ENCODE data around the gene LIG1. TPM values are rescaled to one million over a fixed set of nuclear protein-coding genes. Genes with fewer than 3 reads are reported as not detected.

The LIG1 gene
- polyA plus RNA-seq, 3 donors = 2.5 to 11.3 (median 3.6) TPM

DNA sequence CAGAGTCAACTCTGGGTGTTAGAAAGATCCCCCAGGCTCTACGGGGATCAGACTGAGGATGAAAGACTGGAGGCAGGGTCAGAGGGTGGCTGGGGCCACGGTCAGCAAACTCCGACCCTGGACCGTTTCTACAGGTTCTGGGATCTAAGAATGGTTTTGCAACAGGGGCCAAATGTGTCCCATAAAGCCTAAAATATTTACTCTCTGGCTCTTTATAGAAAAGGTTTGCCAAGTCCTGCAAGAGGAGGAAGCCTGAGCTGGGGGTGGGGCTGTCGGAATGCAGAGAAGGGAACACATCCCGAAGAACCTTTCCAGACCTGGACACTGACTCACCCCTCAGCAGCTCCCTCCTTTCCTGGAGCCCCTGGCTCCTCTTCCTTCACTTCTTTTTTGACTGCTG is 20.7 kb downstream of the LIG1 start:
- H3K27me3 ChIP-seq (ENCODE audit: control insufficient read depth in 2 of 2, insufficient read depth in 2 of 2, low read length in 2 of 2) = no peaks in the 10 kb centered on the region
- intact Hi-C loops (cut with micrococcal nuclease) = no loop called here
- H3K9ac ChIP-seq (ENCODE audit: insufficient read depth, low read length, poor library complexity, severe bottlenecking) = no peak overlapping the region
- H4K20me1 ChIP-seq (ENCODE audit: insufficient read depth, low read length) = no peaks in the 10 kb centered on the region
- WGBS (ENCODE audit: insufficient coverage) = 94% methylated on average over 2 of the region's 6 CpGs
- H3K27ac ChIP-seq (ENCODE audit: low read depth in 1 of 2, low read length in 2 of 2) = no peak overlapping the region
- no peak for DNase-seq
- H3K4me2 ChIP-seq (replicated peaks; ENCODE audit: extremely low read depth, low read length, poor library complexity, severe bottlenecking) = no peak overlapping the region
- peaks cover 0 to 2% (median 0%) of the 10 kb centered on the region in 7 donors for H3K9me3 Mint-ChIP-seq
- H2AFZ ChIP-seq (ENCODE audit: insufficient read depth, low read depth, low read length, poor library complexity, severe bottlenecking) = no peak overlapping the region
- H3K27me3 Mint-ChIP-seq (ENCODE audit: low read depth in 3 of 3) = peaks cover 0 to 1% (median 0%) of the 10 kb centered on the region in 3 donors
- no peaks in the 10 kb centered on the region for H3K79me2 ChIP-seq (ENCODE audit: insufficient read depth, low read length)
- peaks cover 31 to 63% of the 10 kb centered on the region in 2 donors for H3K36me3 Mint-ChIP-seq
- no peaks in the 10 kb centered on the region for H3K4me1 Mint-ChIP-seq
- peaks cover 7 to 49% of the 10 kb centered on the region in 2 donors for H3K36me3 ChIP-seq (replicated peaks in 1 of 2; ENCODE audit: control insufficient read depth in 1 of 2, insufficient read depth in 2 of 2, low read length in 2 of 2)
- H3K27ac Mint-ChIP-seq = no peak overlapping the region
- H3K9me3 ChIP-seq (replicated peaks in 1 of 2; ENCODE audit: control insufficient read depth in 1 of 2, insufficient read depth in 1 of 2, low read length in 2 of 2) = no peaks in the 10 kb centered on the region
- TF ChIP-seq, protein P1, sequence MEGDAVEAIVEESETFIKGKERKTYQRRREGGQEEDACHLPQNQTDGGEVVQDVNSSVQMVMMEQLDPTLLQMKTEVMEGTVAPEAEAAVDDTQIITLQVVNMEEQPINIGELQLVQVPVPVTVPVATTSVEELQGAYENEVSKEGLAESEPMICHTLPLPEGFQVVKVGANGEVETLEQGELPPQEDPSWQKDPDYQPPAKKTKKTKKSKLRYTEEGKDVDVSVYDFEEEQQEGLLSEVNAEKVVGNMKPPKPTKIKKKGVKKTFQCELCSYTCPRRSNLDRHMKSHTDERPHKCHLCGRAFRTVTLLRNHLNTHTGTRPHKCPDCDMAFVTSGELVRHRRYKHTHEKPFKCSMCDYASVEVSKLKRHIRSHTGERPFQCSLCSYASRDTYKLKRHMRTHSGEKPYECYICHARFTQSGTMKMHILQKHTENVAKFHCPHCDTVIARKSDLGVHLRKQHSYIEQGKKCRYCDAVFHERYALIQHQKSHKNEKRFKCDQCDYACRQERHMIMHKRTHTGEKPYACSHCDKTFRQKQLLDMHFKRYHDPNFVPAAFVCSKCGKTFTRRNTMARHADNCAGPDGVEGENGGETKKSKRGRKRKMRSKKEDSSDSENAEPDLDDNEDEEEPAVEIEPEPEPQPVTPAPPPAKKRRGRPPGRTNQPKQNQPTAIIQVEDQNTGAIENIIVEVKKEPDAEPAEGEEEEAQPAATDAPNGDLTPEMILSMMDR (IDR thresholded peaks at IDR 0.05) = no peak
- H3K4me1 ChIP-seq (ENCODE audit: control insufficient read depth in 1 of 2, insufficient read depth in 2 of 2, low read length in 2 of 2) = no peaks in the 10 kb centered on the region
- no peak overlapping the region for H3K4me3 Mint-ChIP-seq
- no peak overlapping the region for H3K4me3 ChIP-seq (replicated peaks in 1 of 3; ENCODE audit: low read depth in 2 of 3, low read length in 3 of 3)

- no peaks in the 10 kb centered on the region for H3K4me1 Mint-ChIP-seq
- Histone ChIP-seq H3K9ac (ENCODE audit: insufficient read depth, low read length, poor library complexity, severe bottlenecking) (no peak overlapping the region), H2AFZ (ENCODE audit: insufficient read depth, low read depth, low read length, poor library complexity, severe bottlenecking) (no peak overlapping the region), H3K4me2 (replicated peaks; ENCODE audit: extremely low read depth, low read length, poor library complexity, severe bottlenecking) (no peak overlapping the region), H3K79me2 (ENCODE audit: insufficient read depth, low read length) (no peaks in the 10 kb centered on the region), H3K27me3 (ENCODE audit: control insufficient read depth in 2 of 2, insufficient read depth in 2 of 2, low read length in 2 of 2) (no peaks in the 10 kb centered on the region), H3K4me3 (replicated peaks in 1 of 3; ENCODE audit: low read depth in 2 of 3, low read length in 3 of 3) (no peak overlapping the region), H3K27ac (ENCODE audit: low read depth in 1 of 2, low read length in 2 of 2) (no peak overlapping the region), H4K20me1 (ENCODE audit: insufficient read depth, low read length) (no peaks in the 10 kb centered on the region), H3K9me3 (replicated peaks in 1 of 2; ENCODE audit: control insufficient read depth in 1 of 2, insufficient read depth in 1 of 2, low read length in 2 of 2) (no peaks in the 10 kb centered on the region), H3K36me3 (replicated peaks in 1 of 2; ENCODE audit: control insufficient read depth in 1 of 2, insufficient read depth in 2 of 2, low read length in 2 of 2) (peaks cover 11 to 51% of the 10 kb centered on the region in 2 donors), H3K4me1 (ENCODE audit: control insufficient read depth in 1 of 2, insufficient read depth in 2 of 2, low read length in 2 of 2) (no peaks in the 10 kb centered on the region)
- peaks cover 0 to 1% (median 0%) of the 10 kb centered on the region in 3 donors for H3K27me3 Mint-ChIP-seq (ENCODE audit: low read depth in 3 of 3)
- TF ChIP-seq, protein P1 (IDR thresholded peaks at IDR 0.05) = no peak
- no peak overlapping the region for H3K4me3 Mint-ChIP-seq
- DNase-seq = no peak
- H3K27ac Mint-ChIP-seq = no peak overlapping the region
- intact Hi-C loops (cut with micrococcal nuclease) = no loop called here
- H3K36me3 Mint-ChIP-seq = peaks cover 38 to 65% of the 10 kb centered on the region in 2 donors
- 100% methylated on average over 2 of the region's 9 CpGs for WGBS (ENCODE audit: insufficient coverage)
- H3K9me3 Mint-ChIP-seq = peaks cover 0 to 2% (median 0%) of the 10 kb centered on the region in 7 donors
Observed at GRCh38 chr19:48148576-48148975, 21.6 kb downstream of the LIG1 start.
